Anterior cingulate cortex (tissue), 58 donors: ENCODE measurements around the gene MAP3K6.

Experiments used
- DNase-seq, 58 donors: peaks; one replicate each; lab custom pipeline; 2025; lab: John Stamatoyannopoulos, UW

The MAP3K6 gene

GRCh38 chr1:27342778-27343638 lies 23.8 kb downstream of the MAP3K6 start:
- DNase-seq: no peak

GRCh38 chr1:27342391-27342777 lies 24.4 kb downstream of the MAP3K6 start:
- DNase-seq: no peak

- DNase-seq: peak in 8 of 58 donors; percentile 6 to 64 (median 15)
Measured at GRCh38 chr1:27341525-27342252, 25.1 kb downstream of the MAP3K6 start, which contains the start of gene SYTL1. TSS of gene SYTL1 (plus strand) at chr1:27342022. CDS start at chr1:27345335, 3,313 bp downstream.

- DNase-seq: no peak
Measured at GRCh38 chr1:27339213-27339612, 27.5 kb downstream of the MAP3K6 start.

GRCh38 chr1:27338751-27339150 lies 28.0 kb downstream of the MAP3K6 start:
- DNase-seq: no peak

- no peak for DNase-seq
Measured at GRCh38 chr1:27336756-27337155, 30.0 kb downstream of the MAP3K6 start.

- DNase-seq: no peak
Measured at GRCh38 chr1:27335506-27336422, 31.0 kb downstream of the MAP3K6 start.

GRCh38 chr1:27333717-27334279 lies 33.0 kb downstream of the MAP3K6 start:
- DNase-seq: no peak

GRCh38 chr1:27332536-27333281 lies 34.1 kb downstream of the MAP3K6 start:
- peak in 15 of 58 donors; percentile 7 to 40 (median 17) for DNase-seq

- DNase-seq: no peak
Measured at GRCh38 chr1:27331922-27332321, 34.8 kb downstream of the MAP3K6 start.

- DNase-seq: no peak
Measured at GRCh38 chr1:27331426-27331825, 35.3 kb downstream of the MAP3K6 start.

GRCh38 chr1:27330786-27331185 lies 36.0 kb downstream of the MAP3K6 start:
- DNase-seq: no peak

- DNase-seq: no peak
Measured at GRCh38 chr1:27327964-27328363, 38.8 kb downstream of the MAP3K6 start.

- DNase-seq: no peak
Measured at GRCh38 chr1:27325286-27325685, 41.5 kb downstream of the MAP3K6 start.

GRCh38 chr1:27322569-27323240 lies 44.1 kb downstream of the MAP3K6 start:
- DNase-seq: no peak

- peak; percentile 80 to 99 (median 97) for DNase-seq
Measured at GRCh38 chr1:27321813-27322568, 44.8 kb downstream of the MAP3K6 start, which contains the start of gene TMEM222. TSS of gene TMEM222 (plus strand) at chr1:27322163. CDS start at chr1:27322198, 35 bp downstream.

- peak in 1 of 58 donors; percentile 36 for DNase-seq
Measured at GRCh38 chr1:27318596-27318995, 48.2 kb downstream of the MAP3K6 start.

- no peak for DNase-seq
Measured at GRCh38 chr1:27318136-27318535, 48.6 kb downstream of the MAP3K6 start.
